ENCODE results near the gene ADCY10. TPM values are rescaled to one million over a fixed set of nuclear protein-coding genes. Genes with fewer than 3 reads are reported as not detected.

Gene ADCY10
- total and polyA plus RNA-seq, 2 of the 4 experiments (the other 2 are of a cell fraction): under 0.01 to 0.03 TPM

DNA sequence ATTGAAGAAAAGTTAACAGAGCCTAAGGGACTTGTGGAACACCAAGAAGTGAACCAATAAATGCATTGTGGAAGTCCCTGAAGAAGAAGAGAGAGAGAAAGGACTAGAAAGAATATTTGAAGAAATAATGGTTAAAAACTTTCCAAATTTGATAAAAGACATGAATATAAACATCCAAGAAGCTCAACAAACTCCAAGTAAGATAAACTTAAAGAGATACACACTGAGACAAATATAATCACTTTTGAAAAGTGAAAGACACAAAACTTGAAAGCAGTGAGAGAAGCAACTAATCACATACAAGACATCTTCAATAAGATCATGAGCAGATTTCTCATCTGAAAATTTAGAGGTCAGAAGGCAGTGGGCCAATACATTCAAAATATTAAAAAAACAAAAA lies 101.0 kb downstream of the ADCY10 start:
- no peaks in the 10 kb centered on the region for H4K20me1 ChIP-seq (ENCODE audit: insufficient read depth, low read length)
- H2BK20ac ChIP-seq (ENCODE audit: low read depth, low read length): no peak overlapping the region
- no peaks in the 10 kb centered on the region for H3K27me3 ChIP-seq (ENCODE audit: control insufficient read depth, insufficient read depth, low read length)
- H4K91ac ChIP-seq (ENCODE audit: insufficient read depth, low read depth, low read length): no peak overlapping the region
- H2BK120ac ChIP-seq (ENCODE audit: low read depth, low read length): no peak overlapping the region
- H3K79me1 ChIP-seq (ENCODE audit: low read depth in 1 of 2, low read length in 2 of 2): no peaks in the 10 kb centered on the region
- no peak overlapping the region for H3K23ac ChIP-seq (ENCODE audit: low read depth, low read length)
- no peak overlapping the region for H3K9ac ChIP-seq (ENCODE audit: low read depth, low read length)
- H3K56ac ChIP-seq (ENCODE audit: extremely low read depth, insufficient read depth, low read length): no peak overlapping the region
- H3K4me1 ChIP-seq (ENCODE audit: control insufficient read depth, insufficient read depth, low read length): no peaks in the 10 kb centered on the region; the same call in 1 of the 2 replicates
- no peaks in the 10 kb centered on the region for H3K36me3 ChIP-seq (ENCODE audit: control insufficient read depth, insufficient read depth, low read length)
- H3K9me1 ChIP-seq (ENCODE audit: insufficient read depth, low read length): no peaks in the 10 kb centered on the region
- ChIA-PET CTCF (no interaction called here), POLR2A (ENCODE audit: unreplicated experiment) (no interaction called here)
- H2AK5ac ChIP-seq (ENCODE audit: low read depth, low read length): no peak overlapping the region
- TF ChIP-seq, protein P1, sequence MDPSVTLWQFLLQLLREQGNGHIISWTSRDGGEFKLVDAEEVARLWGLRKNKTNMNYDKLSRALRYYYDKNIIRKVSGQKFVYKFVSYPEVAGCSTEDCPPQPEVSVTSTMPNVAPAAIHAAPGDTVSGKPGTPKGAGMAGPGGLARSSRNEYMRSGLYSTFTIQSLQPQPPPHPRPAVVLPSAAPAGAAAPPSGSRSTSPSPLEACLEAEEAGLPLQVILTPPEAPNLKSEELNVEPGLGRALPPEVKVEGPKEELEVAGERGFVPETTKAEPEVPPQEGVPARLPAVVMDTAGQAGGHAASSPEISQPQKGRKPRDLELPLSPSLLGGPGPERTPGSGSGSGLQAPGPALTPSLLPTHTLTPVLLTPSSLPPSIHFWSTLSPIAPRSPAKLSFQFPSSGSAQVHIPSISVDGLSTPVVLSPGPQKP (IDR thresholded peaks at IDR 0.05; ENCODE audit: borderline replicate concordance, low read depth, low read length): no peak
- TF ChIP-seq, protein P2, sequence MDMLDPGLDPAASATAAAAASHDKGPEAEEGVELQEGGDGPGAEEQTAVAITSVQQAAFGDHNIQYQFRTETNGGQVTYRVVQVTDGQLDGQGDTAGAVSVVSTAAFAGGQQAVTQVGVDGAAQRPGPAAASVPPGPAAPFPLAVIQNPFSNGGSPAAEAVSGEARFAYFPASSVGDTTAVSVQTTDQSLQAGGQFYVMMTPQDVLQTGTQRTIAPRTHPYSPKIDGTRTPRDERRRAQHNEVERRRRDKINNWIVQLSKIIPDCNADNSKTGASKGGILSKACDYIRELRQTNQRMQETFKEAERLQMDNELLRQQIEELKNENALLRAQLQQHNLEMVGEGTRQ (IDR thresholded peaks at IDR 0.05; ENCODE audit: low read depth, low read length): no peak
- TF ChIP-seq RAD21 (IDR thresholded peaks at IDR 0.05; ENCODE audit: low read length) (no peak), MAZ (IDR thresholded peaks at IDR 0.05; ENCODE audit: borderline replicate concordance, low read depth, low read length) (no peak), MXI1 (IDR thresholded peaks at IDR 0.05; ENCODE audit: borderline replicate concordance, low read depth, low read length) (no peak), MAFK (IDR thresholded peaks at IDR 0.05; ENCODE audit: low read depth, low read length) (no peak), SMC3 (IDR thresholded peaks at IDR 0.05; ENCODE audit: low read depth, low read length) (no peak), RFX5 (IDR thresholded peaks at IDR 0.05; ENCODE audit: low read depth, low read length) (no peak), RCOR1 (IDR thresholded peaks at IDR 0.05; ENCODE audit: insufficient replicate concordance, low read length) (no peak), CHD1 (IDR thresholded peaks at IDR 0.05; ENCODE audit: low read depth, low read length) (no peak), CEBPB (IDR thresholded peaks at IDR 0.05; ENCODE audit: low read depth, low read length) (no peak), NFE2L2 (IDR thresholded peaks at IDR 0.05; ENCODE audit: low read depth, low read length) (no peak)
- TF ChIP-seq, protein P3, sequence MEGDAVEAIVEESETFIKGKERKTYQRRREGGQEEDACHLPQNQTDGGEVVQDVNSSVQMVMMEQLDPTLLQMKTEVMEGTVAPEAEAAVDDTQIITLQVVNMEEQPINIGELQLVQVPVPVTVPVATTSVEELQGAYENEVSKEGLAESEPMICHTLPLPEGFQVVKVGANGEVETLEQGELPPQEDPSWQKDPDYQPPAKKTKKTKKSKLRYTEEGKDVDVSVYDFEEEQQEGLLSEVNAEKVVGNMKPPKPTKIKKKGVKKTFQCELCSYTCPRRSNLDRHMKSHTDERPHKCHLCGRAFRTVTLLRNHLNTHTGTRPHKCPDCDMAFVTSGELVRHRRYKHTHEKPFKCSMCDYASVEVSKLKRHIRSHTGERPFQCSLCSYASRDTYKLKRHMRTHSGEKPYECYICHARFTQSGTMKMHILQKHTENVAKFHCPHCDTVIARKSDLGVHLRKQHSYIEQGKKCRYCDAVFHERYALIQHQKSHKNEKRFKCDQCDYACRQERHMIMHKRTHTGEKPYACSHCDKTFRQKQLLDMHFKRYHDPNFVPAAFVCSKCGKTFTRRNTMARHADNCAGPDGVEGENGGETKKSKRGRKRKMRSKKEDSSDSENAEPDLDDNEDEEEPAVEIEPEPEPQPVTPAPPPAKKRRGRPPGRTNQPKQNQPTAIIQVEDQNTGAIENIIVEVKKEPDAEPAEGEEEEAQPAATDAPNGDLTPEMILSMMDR (conservative IDR thresholded peaks at IDR 0.05; ENCODE audit: low read depth, low read length): no peak
- H3K27ac ChIP-seq (ENCODE audit: insufficient read depth, low read length): no peak overlapping the region
- H4K5ac ChIP-seq (ENCODE audit: low read depth, low read length): no peak overlapping the region
- intact Hi-C loops (cut with micrococcal nuclease) (no loop called here), in situ Hi-C loops (cut with MboI; ENCODE audit: low sequenced_read_pairs) (no loop called here), dilution Hi-C loops (cut with HindIII; ENCODE audit: low sequenced_read_pairs, unreplicated experiment) (no loop called here)
- no peak overlapping the region for H4K8ac ChIP-seq (ENCODE audit: low read depth in 2 of 2, low read length in 2 of 2)
- H2BK15ac ChIP-seq (ENCODE audit: low read depth, low read length): no peak overlapping the region
- H3K4me3 ChIP-seq (ENCODE audit: insufficient read depth, low read depth, low read length): no peak overlapping the region
- ATAC-seq (ENCODE audit: low read depth): no peak
- no peak overlapping the region for H2AK9ac ChIP-seq (replicated peaks; ENCODE audit: low read depth, low read length, poor library complexity)
- no peak for DNase-seq
- no TSS peak for BruUV-seq (replicated peaks)
- no peak overlapping the region for H2AFZ ChIP-seq (replicated peaks; ENCODE audit: low read length, poor library complexity)
- H2BK5ac ChIP-seq (ENCODE audit: low read depth, low read length, poor library complexity, severe bottlenecking): no peak overlapping the region
- no peak overlapping the region for H3K14ac ChIP-seq (replicated peaks; ENCODE audit: low read depth, low read length)
- H3K4me2 ChIP-seq (ENCODE audit: low read depth, low read length): no peak overlapping the region
- H3K18ac ChIP-seq (ENCODE audit: low read depth, low read length): no peak overlapping the region
- H3K4ac ChIP-seq (ENCODE audit: low read depth, low read length): no peak overlapping the region
- peaks cover 3% of the 10 kb centered on the region; the same call in 1 of the 2 replicates for H3K9me3 ChIP-seq (ENCODE audit: control insufficient read depth, insufficient read depth, low read length)

Measured in IMR-90 (cell line).